ENCODE measurements around the gene NMNAT2. TPM values are rescaled to one million over a fixed set of nuclear protein-coding genes. Genes with fewer than 3 reads are reported as not detected.

NMNAT2 gene
- total RNA-seq, 1 donor from 2014 or later, result 2.2 TPM

DNA sequence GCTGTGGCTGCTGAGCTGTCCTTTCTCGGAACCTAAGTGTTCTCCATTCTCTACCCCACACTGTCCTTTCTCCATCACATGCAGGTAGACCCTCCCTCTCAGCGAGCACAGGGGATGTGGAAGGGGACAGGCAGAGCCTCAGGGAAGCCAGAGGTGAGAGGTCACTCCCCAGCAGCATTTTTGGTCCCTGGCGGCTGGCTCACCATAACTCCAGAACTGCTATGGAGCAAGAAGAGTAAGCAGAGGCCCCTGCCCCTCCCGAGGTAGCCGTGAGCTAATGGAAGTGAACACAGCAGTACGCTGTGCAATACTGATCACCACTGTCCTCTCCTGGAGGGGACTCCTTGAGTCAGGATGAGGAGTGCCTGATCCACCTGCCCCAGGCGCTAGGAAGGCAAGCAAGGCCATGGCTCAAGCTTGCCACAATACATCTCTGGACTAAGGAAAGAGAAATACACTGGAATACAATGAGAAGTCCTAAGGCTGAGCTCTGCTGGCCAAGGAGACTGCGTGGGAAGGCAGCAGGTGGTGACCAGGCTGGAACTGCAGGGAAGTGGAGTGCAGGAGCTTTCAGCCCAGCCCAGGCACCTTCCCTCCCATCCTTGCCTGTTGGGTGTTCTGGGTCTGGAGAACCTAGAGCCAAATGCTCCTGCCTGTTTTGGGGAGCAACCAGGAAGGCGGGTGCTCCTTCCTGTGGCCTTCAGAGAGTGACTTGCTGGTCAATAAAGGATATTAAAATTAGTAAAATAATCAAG lies 135.9 kb downstream of the NMNAT2 start:
- no peak overlapping the region for H3K4me3 Mint-ChIP-seq (ENCODE audit: unreplicated experiment)
- TF ChIP-seq, protein P1, sequence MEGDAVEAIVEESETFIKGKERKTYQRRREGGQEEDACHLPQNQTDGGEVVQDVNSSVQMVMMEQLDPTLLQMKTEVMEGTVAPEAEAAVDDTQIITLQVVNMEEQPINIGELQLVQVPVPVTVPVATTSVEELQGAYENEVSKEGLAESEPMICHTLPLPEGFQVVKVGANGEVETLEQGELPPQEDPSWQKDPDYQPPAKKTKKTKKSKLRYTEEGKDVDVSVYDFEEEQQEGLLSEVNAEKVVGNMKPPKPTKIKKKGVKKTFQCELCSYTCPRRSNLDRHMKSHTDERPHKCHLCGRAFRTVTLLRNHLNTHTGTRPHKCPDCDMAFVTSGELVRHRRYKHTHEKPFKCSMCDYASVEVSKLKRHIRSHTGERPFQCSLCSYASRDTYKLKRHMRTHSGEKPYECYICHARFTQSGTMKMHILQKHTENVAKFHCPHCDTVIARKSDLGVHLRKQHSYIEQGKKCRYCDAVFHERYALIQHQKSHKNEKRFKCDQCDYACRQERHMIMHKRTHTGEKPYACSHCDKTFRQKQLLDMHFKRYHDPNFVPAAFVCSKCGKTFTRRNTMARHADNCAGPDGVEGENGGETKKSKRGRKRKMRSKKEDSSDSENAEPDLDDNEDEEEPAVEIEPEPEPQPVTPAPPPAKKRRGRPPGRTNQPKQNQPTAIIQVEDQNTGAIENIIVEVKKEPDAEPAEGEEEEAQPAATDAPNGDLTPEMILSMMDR (IDR thresholded peaks at IDR 0.05), result no peak
- no peak for DNase-seq (ENCODE audit: extremely low spot score, unreplicated experiment)
- peaks cover 54% of the 10 kb centered on the region for H3K4me1 Mint-ChIP-seq (ENCODE audit: unreplicated experiment)
- no peaks in the 10 kb centered on the region for H3K9me3 Mint-ChIP-seq (ENCODE audit: unreplicated experiment)
- H3K27me3 Mint-ChIP-seq (ENCODE audit: unreplicated experiment), result no peaks in the 10 kb centered on the region
- H3K27ac Mint-ChIP-seq (ENCODE audit: unreplicated experiment), result peak overlapping the region; percentile 47
- H3K36me3 Mint-ChIP-seq (ENCODE audit: unreplicated experiment), result no peaks in the 10 kb centered on the region

DNA sequence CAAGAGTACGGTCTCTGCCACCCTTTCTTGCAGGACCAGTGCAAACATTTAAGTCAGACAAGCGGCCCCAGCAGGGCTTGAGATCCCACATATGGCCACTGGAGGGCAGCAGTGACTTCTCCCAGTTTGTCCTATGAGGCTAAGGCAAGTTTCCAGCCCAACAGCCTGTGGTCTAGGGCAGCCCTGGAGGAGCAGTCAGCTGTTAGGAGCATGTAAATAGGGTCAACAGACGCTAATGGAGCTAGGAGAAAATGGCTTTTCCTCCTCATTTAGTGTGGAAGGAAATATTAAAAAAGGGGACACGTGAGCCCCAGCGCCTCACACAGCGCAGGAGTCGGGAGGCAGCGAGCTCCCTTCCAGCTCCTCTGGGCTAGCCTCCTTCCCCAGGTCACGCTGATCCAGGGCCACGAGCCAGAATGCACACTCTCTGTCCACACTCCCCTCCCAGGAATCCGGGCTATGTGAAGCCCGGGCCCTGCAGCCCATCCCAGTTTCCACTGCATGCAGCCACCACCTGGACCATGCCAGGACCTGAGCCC lies 136.6 kb downstream of the NMNAT2 start:
- H3K36me3 Mint-ChIP-seq (ENCODE audit: unreplicated experiment), result no peaks in the 10 kb centered on the region
- peak overlapping the region; percentile 47 for H3K27ac Mint-ChIP-seq (ENCODE audit: unreplicated experiment)
- H3K4me3 Mint-ChIP-seq (ENCODE audit: unreplicated experiment), result no peak overlapping the region
- TF ChIP-seq, protein P1 (IDR thresholded peaks at IDR 0.05), result peak; percentile 90
- H3K4me1 Mint-ChIP-seq (ENCODE audit: unreplicated experiment), result peaks cover 52% of the 10 kb centered on the region
- H3K27me3 Mint-ChIP-seq (ENCODE audit: unreplicated experiment), result no peaks in the 10 kb centered on the region
- no peaks in the 10 kb centered on the region for H3K9me3 Mint-ChIP-seq (ENCODE audit: unreplicated experiment)
- peak; percentile 95 for DNase-seq (ENCODE audit: extremely low spot score, unreplicated experiment)

DNA sequence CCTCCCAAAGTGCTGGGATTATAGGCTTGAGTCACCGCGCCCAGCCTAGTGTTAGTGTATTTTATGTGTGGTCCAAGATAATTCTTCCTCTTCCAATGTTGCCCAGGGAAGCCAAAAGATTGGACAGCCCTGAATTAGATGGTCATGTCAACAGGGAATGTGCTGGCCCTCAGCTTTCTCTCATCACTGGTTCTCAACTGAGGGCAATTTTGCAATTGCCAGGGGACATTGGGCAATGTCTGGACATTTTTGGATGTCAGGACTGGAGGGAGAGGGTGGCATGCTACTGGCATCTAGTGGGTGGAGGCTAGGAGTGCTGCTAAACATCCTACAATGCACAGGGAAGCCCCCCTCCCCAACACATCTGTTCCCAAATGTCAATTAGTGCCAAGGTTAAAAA lies 137.1 kb downstream of the NMNAT2 start:
- Mint-ChIP-seq H3K27ac (ENCODE audit: unreplicated experiment) (peak overlapping the region; percentile 47), H3K27me3 (ENCODE audit: unreplicated experiment) (no peaks in the 10 kb centered on the region), H3K36me3 (ENCODE audit: unreplicated experiment) (no peaks in the 10 kb centered on the region), H3K4me1 (ENCODE audit: unreplicated experiment) (peaks cover 55% of the 10 kb centered on the region), H3K9me3 (ENCODE audit: unreplicated experiment) (no peaks in the 10 kb centered on the region), H3K4me3 (ENCODE audit: unreplicated experiment) (no peak overlapping the region)
- TF ChIP-seq, protein P1 (IDR thresholded peaks at IDR 0.05), result no peak
- DNase-seq (ENCODE audit: extremely low spot score, unreplicated experiment), result no peak

DNA sequence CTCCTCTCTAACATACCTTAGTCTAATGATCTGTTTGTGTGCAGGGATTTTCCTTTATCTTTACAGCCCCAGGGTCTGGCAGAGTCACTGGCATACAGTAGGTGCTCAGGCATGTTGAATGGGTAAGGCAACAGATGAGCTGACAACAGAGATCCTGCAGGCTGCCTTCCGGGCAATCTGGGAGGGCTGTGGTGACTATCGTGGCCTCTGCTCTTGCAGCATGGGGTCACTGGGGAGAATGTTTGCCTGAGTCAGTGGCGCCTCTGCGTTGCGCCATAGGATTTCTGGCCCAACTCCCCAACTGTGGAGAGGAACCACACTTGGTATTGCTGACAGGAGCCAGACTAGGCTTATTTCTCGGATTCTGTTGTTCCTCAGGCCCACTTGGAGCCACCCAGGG lies 138.3 kb downstream of the NMNAT2 start:
- Mint-ChIP-seq H3K4me3 (ENCODE audit: unreplicated experiment) (no peak overlapping the region), H3K9me3 (ENCODE audit: unreplicated experiment) (no peaks in the 10 kb centered on the region), H3K27me3 (ENCODE audit: unreplicated experiment) (no peaks in the 10 kb centered on the region), H3K27ac (ENCODE audit: unreplicated experiment) (peak overlapping the region; percentile 88), H3K4me1 (ENCODE audit: unreplicated experiment) (peaks cover 55% of the 10 kb centered on the region), H3K36me3 (ENCODE audit: unreplicated experiment) (no peaks in the 10 kb centered on the region)
- DNase-seq (ENCODE audit: extremely low spot score, unreplicated experiment), result no peak
- TF ChIP-seq, protein P1 (IDR thresholded peaks at IDR 0.05), result no peak

DNA sequence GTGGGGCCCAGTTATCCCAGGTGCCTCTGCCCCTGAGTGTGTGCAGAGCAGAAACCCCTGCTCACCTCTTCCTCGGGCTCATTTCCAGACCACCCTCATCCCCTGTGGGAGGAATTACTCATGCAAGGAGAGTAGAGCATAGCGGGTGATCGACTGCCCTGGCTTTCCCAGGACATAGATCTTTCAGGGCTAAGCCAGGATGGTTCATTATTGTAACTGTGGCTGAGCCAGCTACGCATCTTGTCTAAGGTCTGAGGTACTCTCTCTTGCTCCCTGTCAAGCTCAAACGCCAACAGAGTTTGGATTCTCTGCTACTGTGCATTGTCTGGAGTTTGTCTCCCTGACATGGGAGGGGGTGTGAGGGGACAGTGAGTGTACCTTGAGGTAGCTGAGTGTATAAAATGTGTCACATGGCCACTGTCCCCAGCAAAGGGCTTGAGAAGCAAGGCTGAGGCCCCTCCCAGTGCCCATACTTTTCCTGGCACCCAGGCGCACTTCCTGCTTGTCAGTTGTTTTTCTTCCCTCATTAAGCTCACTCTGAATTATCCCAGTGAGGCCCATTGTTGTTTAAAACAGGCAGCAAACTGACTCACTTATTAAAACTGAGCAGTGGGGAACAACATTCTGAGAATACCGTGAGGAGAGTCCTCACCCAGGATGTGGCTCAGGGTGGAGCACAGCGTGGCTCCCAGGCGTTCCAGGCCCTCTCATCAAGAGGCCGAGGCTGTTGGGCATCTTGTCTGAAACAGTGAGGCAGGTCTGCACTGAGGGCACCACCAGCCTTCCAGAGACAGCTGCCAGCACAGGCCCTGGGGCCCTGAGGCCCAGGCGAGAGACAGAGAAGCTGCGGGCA lies 139.2 kb downstream of the NMNAT2 start:
- H3K27ac Mint-ChIP-seq (ENCODE audit: unreplicated experiment), result peak overlapping the region; percentile 88
- H3K36me3 Mint-ChIP-seq (ENCODE audit: unreplicated experiment), result no peaks in the 10 kb centered on the region
- no peak overlapping the region for H3K4me3 Mint-ChIP-seq (ENCODE audit: unreplicated experiment)
- no peaks in the 10 kb centered on the region for H3K9me3 Mint-ChIP-seq (ENCODE audit: unreplicated experiment)
- DNase-seq (ENCODE audit: extremely low spot score, unreplicated experiment), result no peak
- no peaks in the 10 kb centered on the region for H3K27me3 Mint-ChIP-seq (ENCODE audit: unreplicated experiment)
- H3K4me1 Mint-ChIP-seq (ENCODE audit: unreplicated experiment), result peaks cover 56% of the 10 kb centered on the region
- TF ChIP-seq, protein P1 (IDR thresholded peaks at IDR 0.05), result no peak

All from osteocyte (in vitro differentiated cells).